ENCODE results near the gene FSCN2.

FSCN2 gene

DNA sequence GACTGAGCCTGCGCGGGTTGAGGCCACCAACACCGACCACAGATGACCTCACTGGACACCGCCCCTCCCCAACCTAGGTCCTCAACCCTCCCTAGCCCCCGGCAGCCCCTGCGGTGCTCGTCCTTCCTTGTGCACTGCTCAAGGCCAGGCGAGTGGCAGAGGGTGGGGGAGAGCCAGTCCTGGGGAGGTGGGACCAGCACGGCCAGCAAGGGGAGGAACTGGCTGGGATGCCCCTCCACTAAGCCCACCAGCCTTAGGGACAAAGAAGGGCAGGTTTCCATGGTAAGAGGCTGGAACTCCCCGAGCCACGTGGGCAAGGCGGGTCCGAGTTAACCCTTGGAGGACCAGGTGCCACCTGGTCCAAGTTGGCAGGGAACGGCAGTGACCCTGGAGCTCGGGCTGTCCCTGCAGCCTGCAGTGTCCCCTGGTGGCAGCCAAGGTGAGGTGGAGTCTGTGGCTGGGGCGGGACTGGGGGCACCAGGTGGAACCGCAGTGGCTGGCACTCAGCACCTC lies 9.2 kb downstream of the FSCN2 start:
- H3K4me1 ChIP-seq, result no peaks in the 10 kb centered on the region
- TF ChIP-seq, protein P1, sequence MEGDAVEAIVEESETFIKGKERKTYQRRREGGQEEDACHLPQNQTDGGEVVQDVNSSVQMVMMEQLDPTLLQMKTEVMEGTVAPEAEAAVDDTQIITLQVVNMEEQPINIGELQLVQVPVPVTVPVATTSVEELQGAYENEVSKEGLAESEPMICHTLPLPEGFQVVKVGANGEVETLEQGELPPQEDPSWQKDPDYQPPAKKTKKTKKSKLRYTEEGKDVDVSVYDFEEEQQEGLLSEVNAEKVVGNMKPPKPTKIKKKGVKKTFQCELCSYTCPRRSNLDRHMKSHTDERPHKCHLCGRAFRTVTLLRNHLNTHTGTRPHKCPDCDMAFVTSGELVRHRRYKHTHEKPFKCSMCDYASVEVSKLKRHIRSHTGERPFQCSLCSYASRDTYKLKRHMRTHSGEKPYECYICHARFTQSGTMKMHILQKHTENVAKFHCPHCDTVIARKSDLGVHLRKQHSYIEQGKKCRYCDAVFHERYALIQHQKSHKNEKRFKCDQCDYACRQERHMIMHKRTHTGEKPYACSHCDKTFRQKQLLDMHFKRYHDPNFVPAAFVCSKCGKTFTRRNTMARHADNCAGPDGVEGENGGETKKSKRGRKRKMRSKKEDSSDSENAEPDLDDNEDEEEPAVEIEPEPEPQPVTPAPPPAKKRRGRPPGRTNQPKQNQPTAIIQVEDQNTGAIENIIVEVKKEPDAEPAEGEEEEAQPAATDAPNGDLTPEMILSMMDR (IDR thresholded peaks at IDR 0.05), result peak; percentile 73
- H3K27me3 ChIP-seq (ENCODE audit: control insufficient read depth, insufficient read depth, low read length), result no peaks in the 10 kb centered on the region
- H3K27ac ChIP-seq, result no peak overlapping the region
- no peaks in the 10 kb centered on the region for H3K36me3 ChIP-seq (ENCODE audit: control insufficient read depth, insufficient read depth, low read length)
- H2AFZ ChIP-seq, result no peak overlapping the region
- H3K9ac ChIP-seq, result no peak overlapping the region
- no peaks in the 10 kb centered on the region for H3K9me3 ChIP-seq (ENCODE audit: control insufficient read depth, low read length)
- no peak overlapping the region for H3K4me3 ChIP-seq (ENCODE audit: low read depth, low read length)
- no peak overlapping the region for H3K4me2 ChIP-seq (ENCODE audit: low read length)
- H3K79me2 ChIP-seq, result no peaks in the 10 kb centered on the region

DNA sequence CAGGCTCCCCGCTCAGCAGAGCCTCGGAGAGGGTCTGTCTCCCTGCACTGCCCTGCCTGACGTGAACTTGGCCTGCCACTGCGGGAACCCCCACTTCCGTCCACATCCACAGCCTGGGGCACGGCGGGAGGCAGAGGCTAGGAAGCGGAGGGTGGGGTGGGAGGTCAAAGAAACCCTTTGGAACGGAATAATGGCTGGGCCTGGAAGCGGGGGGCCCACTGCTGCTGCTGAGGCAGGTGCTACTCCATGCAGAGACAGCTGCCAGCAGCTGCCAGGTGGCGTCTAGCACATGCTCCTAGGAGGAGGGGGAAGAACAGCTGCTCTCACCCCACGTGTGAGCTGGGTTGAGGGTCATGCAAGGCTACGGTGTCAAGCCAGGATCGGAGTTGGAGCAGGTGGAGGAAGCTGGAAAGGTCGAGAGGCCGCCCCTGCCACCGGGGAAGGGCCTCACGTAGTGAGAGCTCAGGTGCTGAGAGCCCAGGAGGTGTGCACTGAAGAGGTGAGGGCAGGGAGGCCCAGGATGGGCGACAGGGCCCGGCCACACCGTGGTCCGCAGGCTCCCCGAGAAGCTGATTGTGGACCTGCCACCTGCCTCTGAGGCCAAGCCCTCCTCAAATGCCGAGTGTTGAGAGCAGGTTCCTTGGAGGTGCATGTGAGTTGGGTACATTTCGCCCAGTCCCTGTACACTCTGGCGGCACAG lies 9.8 kb downstream of the FSCN2 start:
- Histone ChIP-seq H3K79me2 (no peaks in the 10 kb centered on the region), H3K27me3 (ENCODE audit: control insufficient read depth, insufficient read depth, low read length) (no peaks in the 10 kb centered on the region), H3K9me3 (ENCODE audit: control insufficient read depth, low read length) (no peaks in the 10 kb centered on the region)

DNA sequence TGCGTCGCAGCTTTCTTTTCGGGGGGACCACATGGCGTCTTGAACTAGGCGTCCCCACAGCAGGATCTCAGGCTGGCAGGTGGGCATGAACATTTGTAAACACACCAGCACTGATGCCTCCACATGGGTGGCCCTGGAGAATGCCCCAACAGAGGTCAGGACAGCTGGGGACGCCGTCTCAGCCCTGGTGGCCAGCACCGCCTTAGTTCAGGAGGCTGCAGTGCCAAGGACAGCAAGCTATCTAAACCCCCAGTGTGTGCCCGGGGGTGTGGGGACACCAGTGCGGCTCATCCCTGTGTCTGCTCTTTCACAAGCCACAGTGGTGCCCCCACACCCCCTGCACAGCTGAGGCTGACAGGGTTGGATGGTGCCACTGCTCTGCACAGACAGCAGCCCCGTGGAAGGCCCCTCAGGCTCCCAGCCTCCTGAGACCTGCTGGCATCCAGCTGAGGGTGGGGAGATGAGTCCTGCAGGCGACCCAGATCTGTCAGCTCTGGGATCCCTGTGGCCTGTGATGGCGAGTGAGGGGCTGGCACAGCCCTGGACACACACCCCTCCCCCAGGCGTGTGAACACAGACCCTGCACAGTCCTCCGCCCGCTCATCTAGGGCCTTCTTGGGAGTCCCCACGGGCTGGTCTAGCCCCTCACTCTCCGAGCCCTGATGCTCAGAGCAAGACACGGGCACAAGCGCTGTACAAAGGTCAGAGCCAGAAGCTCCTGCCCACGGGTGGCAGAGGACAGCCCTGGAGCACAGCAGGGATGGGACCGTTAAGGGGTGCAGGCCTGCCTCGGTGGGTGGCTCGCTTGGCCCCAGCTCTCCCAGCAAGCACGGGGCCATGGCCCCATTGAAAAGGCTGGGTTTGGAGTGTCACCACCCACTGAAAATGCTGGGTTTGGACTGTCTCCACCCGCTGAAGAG lies 10.7 kb downstream of the FSCN2 start:
- no peaks in the 10 kb centered on the region for H3K36me3 ChIP-seq (ENCODE audit: control insufficient read depth, insufficient read depth, low read length)
- no peaks in the 10 kb centered on the region for H3K4me1 ChIP-seq
- H3K79me2 ChIP-seq, result no peaks in the 10 kb centered on the region
- no peaks in the 10 kb centered on the region for H3K27me3 ChIP-seq (ENCODE audit: control insufficient read depth, insufficient read depth, low read length)
- H3K4me3 ChIP-seq (ENCODE audit: low read depth, low read length), result no peak overlapping the region
- H3K9me3 ChIP-seq (ENCODE audit: control insufficient read depth, low read length), result no peaks in the 10 kb centered on the region
- H2AFZ ChIP-seq, result no peak overlapping the region
- no peak overlapping the region for H3K4me2 ChIP-seq (ENCODE audit: low read length)
- no peak overlapping the region for H3K27ac ChIP-seq
- TF ChIP-seq, protein P1 (IDR thresholded peaks at IDR 0.05), result no peak
- no peak overlapping the region for H3K9ac ChIP-seq

More for the DNA sequence above, 9.8 kb downstream of the FSCN2 start:
- no peak overlapping the region for H3K9ac ChIP-seq
- no peaks in the 10 kb centered on the region for H3K36me3 ChIP-seq (ENCODE audit: control insufficient read depth, insufficient read depth, low read length)
- no peak overlapping the region for H2AFZ ChIP-seq
- no peak overlapping the region for H3K27ac ChIP-seq
- no peak overlapping the region for H3K4me3 ChIP-seq (ENCODE audit: low read depth, low read length)
- no peaks in the 10 kb centered on the region for H3K4me1 ChIP-seq
- TF ChIP-seq, protein P1 (IDR thresholded peaks at IDR 0.05), result no peak
- no peak overlapping the region for H3K4me2 ChIP-seq (ENCODE audit: low read length)

DNA sequence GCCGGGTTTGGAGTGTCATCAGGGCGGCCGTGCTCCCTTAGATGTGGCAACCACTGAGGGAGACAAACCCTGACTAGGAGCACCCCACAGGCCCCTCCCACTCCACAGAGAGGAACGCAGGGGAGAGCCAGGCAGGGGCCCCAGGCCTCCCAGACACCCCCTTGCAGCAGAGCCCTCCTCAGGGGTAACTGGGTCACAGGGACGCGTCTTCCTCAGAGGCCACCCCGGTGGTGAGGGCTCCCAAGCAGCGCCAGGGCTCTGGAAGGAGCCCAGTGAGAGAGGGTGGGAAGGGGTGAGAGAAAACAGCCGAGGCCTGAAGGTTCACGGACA lies 11.4 kb downstream of the FSCN2 start:
- H3K4me2 ChIP-seq (ENCODE audit: low read length), result no peak overlapping the region
- H3K4me3 ChIP-seq (ENCODE audit: low read depth, low read length), result no peak overlapping the region
- H3K27me3 ChIP-seq (ENCODE audit: control insufficient read depth, insufficient read depth, low read length), result no peaks in the 10 kb centered on the region
- TF ChIP-seq, protein P1 (IDR thresholded peaks at IDR 0.05), result no peak
- H3K79me2 ChIP-seq, result no peaks in the 10 kb centered on the region
- H3K9me3 ChIP-seq (ENCODE audit: control insufficient read depth, low read length), result no peaks in the 10 kb centered on the region
- no peak overlapping the region for H2AFZ ChIP-seq
- H3K9ac ChIP-seq, result no peak overlapping the region
- no peaks in the 10 kb centered on the region for H3K4me1 ChIP-seq
- H3K27ac ChIP-seq, result no peak overlapping the region
- H3K36me3 ChIP-seq (ENCODE audit: control insufficient read depth, insufficient read depth, low read length), result no peaks in the 10 kb centered on the region

All from parathyroid adenoma (tissue), 2 donors.